HCT116 (cell line): ENCODE results near the gene IFI35. TPM values are rescaled to one million over a fixed set of nuclear protein-coding genes. Genes with fewer than 3 reads are reported as not detected.

Source experiments
- ATAC-seq: fragments of 200-7000 bp; cut with Tn5 transposase; 2 replicates; pipeline ENCODE4 v1.9.1; 2020; ENCODE audit warnings: mild to moderate bottlenecking, moderate library complexity
- BruUV-seq: library from RNA; stranded (reverse); fragments of 400-500 nt; replicated peaks from 2 replicates; lab custom pipeline; 2021; lab: Mats Ljungman, UMichigan
- CTCF ChIA-PET: fragments of 300-600 bp; sonication (Branson Sonifier 250); formaldehyde crosslinking; loops from one replicate; lab custom pipeline; 2021; ENCODE audit warnings: antibody characterized with exemption; lab: Charles Lee
- POLR2A ChIA-PET: fragments of 300-600, 350-600 bp; sonication (Branson Sonifier 250); formaldehyde crosslinking; loops from one replicate; lab custom pipeline; 2021; ENCODE audit warnings: antibody characterized with exemption; lab: Charles Lee
- RAD21 ChIA-PET, 2 experiments: fragments of 300-600 bp; sonication (Branson Sonifier 250); formaldehyde crosslinking; loops; one replicate each; lab custom pipeline; 2023; ENCODE audit warnings: low total read pairs in 2 of 2; ENCODE audit not compliant: uncharacterized antibody in 2 of 2, unreplicated experiment in 2 of 2, low non-redundant PET in 1 of 2; lab: Charles Lee
- DNase-seq: peaks from one replicate; pipeline ENCODE4 v3.0.0-alpha.2; 2010; ENCODE audit warnings: low read depth, low spot score
- H2AFZ ChIP-seq: fragments of 200-600 bp; shearing (Covaris generic), sonication (generic); 2 replicates; pipeline ENCODE4 v1.6.1; 2017; ENCODE audit warnings: low read depth, mixed run types, mixed read lengths, antibody characterized with exemption, low read length; ENCODE audit not compliant: poor library complexity, severe bottlenecking
- H3K27ac ChIP-seq: 2 replicates; pipeline ENCODE4 v1.5.1; 2012; ENCODE audit warnings: low read depth, low read length
- H3K27me3 ChIP-seq: fragments of 200-600 bp; sonication (generic); 2 replicates; pipeline ENCODE4 v1.6.1; 2016; ENCODE audit warnings: mixed run types, low read length, mixed read lengths; ENCODE audit not compliant: insufficient read depth
- H3K36me3 ChIP-seq, 2 experiments: fragments of 200-500 bp in 1 of 2; fragments of 200-600 bp in 1 of 2; sonication (Bioruptor generic) in 1 of 2; sonication (generic) in 1 of 2; 2 replicates each; pipeline versions ENCODE4 v1.5.1 to v1.6.1; 2014 to 2016; ENCODE audit warnings: low read length in 2 of 2, inconsistent platforms in 1 of 2, mixed read lengths in 1 of 2, mixed run types in 1 of 2; ENCODE audit not compliant: insufficient read depth in 2 of 2, control insufficient read depth in 1 of 2
- H3K4me1 ChIP-seq, 2 experiments: fragments of 200-600 bp in 1 of 2; sonication (generic) in 1 of 2; 2 replicates each; pipeline versions ENCODE4 v1.5.1 to v1.6.1; 2012 to 2017; ENCODE audit warnings: low read length in 2 of 2, inconsistent platforms in 1 of 2, mild to moderate bottlenecking in 1 of 2, mixed read lengths in 1 of 2, mixed run types in 1 of 2, moderate library complexity in 1 of 2; ENCODE audit not compliant: insufficient read depth in 2 of 2, control insufficient read depth in 1 of 2
- H3K4me2 ChIP-seq: fragments of 200-600 bp; sonication (generic); 2 replicates; pipeline ENCODE4 v1.6.1; 2017; ENCODE audit warnings: mixed run types, low read length, mixed read lengths
- H3K4me3 ChIP-seq, 2 experiments: fragments of 200-600 bp in 1 of 2; sonication (generic) in 1 of 2; replicated peaks in 1 of 2; 2 replicates each; pipeline ENCODE4 v1.5.1; 2011 to 2016; ENCODE audit warnings: low read length in 2 of 2, control low read depth in 1 of 2, low read depth in 1 of 2, mild to moderate bottlenecking in 1 of 2, mixed read lengths in 1 of 2, mixed run types in 1 of 2
- H3K79me2 ChIP-seq: fragments of 200-600 bp; sonication (generic); 2 replicates; pipeline ENCODE4 v1.6.1; 2017; ENCODE audit warnings: mild to moderate bottlenecking, mixed run types, low read length, moderate library complexity, mixed read lengths; ENCODE audit not compliant: insufficient read depth
- H3K9ac ChIP-seq: fragments of 200-600 bp; sonication (generic); 2 replicates; pipeline ENCODE4 v1.6.1; 2016; ENCODE audit warnings: low read length, mixed read lengths
- H3K9me2 ChIP-seq: fragments of 200-600 bp; sonication (generic), shearing (Covaris generic); 2 replicates; pipeline ENCODE4 v1.6.1; 2017; ENCODE audit warnings: mixed run types, mild to moderate bottlenecking, moderate library complexity; ENCODE audit not compliant: insufficient read depth
- H3K9me3 ChIP-seq, 2 experiments: fragments of 200-500 bp in 1 of 2; fragments of 200-600 bp in 1 of 2; sonication (Bioruptor generic) in 1 of 2; sonication (generic) in 1 of 2; 2 replicates each; pipeline ENCODE4 v1.6.1; 2014 to 2017; ENCODE audit warnings: low read length in 2 of 2, mixed read lengths in 2 of 2, inconsistent platforms in 1 of 2, low read depth in 1 of 2, mild to moderate bottlenecking in 1 of 2, mixed run types in 1 of 2, moderate library complexity in 1 of 2; ENCODE audit not compliant: control insufficient read depth in 1 of 2, insufficient read depth in 1 of 2
- H4K20me1 ChIP-seq: fragments of 200-600 bp; sonication (generic), shearing (Covaris generic); 2 replicates; pipeline ENCODE4 v1.6.1; 2017; ENCODE audit warnings: mixed run types, mild to moderate bottlenecking, moderate library complexity; ENCODE audit not compliant: insufficient read depth
- ATF3 ChIP-seq: IDR thresholded peaks from 2 replicates; pipeline ENCODE4 v1.6.1; 2012
- CBX3 ChIP-seq: IDR thresholded peaks from 2 replicates; pipeline ENCODE4 v1.6.1; 2012; ENCODE audit warnings: low read depth
- EGR1 ChIP-seq: IDR thresholded peaks from 2 replicates; pipeline ENCODE4 v1.6.1; 2012; ENCODE audit warnings: low read depth
- EZH2 ChIP-seq: fragments of 200-600 bp; sonication (generic); IDR thresholded peaks from 2 replicates; pipeline ENCODE4 v1.6.1; 2017; ENCODE audit warnings: antibody characterized with exemption, mixed run types
- EZH2phosphoT487 ChIP-seq: fragments of 200-600 bp; IDR thresholded peaks from 2 replicates; pipeline ENCODE4 v1.6.1; 2018; ENCODE audit warnings: antibody characterized with exemption, borderline replicate concordance
- FOSL1 ChIP-seq: IDR thresholded peaks from 2 replicates; pipeline ENCODE4 v1.6.1; 2012; ENCODE audit warnings: low read depth
- POLR2A ChIP-seq: IDR thresholded peaks from 2 replicates; pipeline ENCODE4 v1.7.0; 2011; ENCODE audit warnings: borderline replicate concordance; ENCODE audit not compliant: insufficient read depth, insufficient read length; ENCODE audit errors: extremely low read depth
- RAD21 ChIP-seq: IDR thresholded peaks from 2 replicates; pipeline ENCODE4 v1.6.1; 2012; ENCODE audit warnings: low read depth, mild to moderate bottlenecking
- SRF ChIP-seq: IDR thresholded peaks from 2 replicates; pipeline ENCODE4 v1.6.1; 2012; ENCODE audit warnings: low read depth
- YY1 ChIP-seq: IDR thresholded peaks from 2 replicates; pipeline ENCODE4 v1.6.1; 2011; ENCODE audit warnings: low read length, low read depth, moderate library complexity, mild to moderate bottlenecking; ENCODE audit not compliant: insufficient replicate concordance; ENCODE audit errors: extremely low read depth
- ZFX ChIP-seq: fragments of 450-650 bp; IDR thresholded peaks from 2 replicates; pipeline ENCODE4 v1.6.1; 2017
- ZNF274 ChIP-seq: fragments of 200-500 bp; sonication (Bioruptor generic); IDR thresholded peaks from 2 replicates; pipeline ENCODE4 v1.6.1; 2014; ENCODE audit warnings: mild to moderate bottlenecking, low read depth, low read length, inconsistent platforms
- intact Hi-C: fragments of 100-400 bp; cut with micrococcal nuclease; formaldehyde crosslinking; loops from 2 replicates; pipeline ENCODE4 v1.10.0; 2022
- total RNA-seq: library from RNA; stranded (reverse); gene quantifications from one replicate; pipeline ENCODE4 v1.2.1, GENCODE V29; 2021; ENCODE audit not compliant: unreplicated experiment
- TF ChIP-seq, protein P1 (sequence below): IDR thresholded peaks from 2 replicates; pipeline ENCODE4 v1.6.1; 2011; ENCODE audit warnings: mild to moderate bottlenecking, low read length, moderate library complexity; ENCODE audit not compliant: insufficient replicate concordance; ENCODE audit errors: extremely low read depth
- TF ChIP-seq, protein P2 (sequence below): IDR thresholded peaks from 2 replicates; pipeline ENCODE4 v1.6.1; 2012
- TF ChIP-seq, protein P3 (sequence below): IDR thresholded peaks from 2 replicates; pipeline ENCODE4 v1.6.1; 2012; ENCODE audit warnings: low read depth
- TF ChIP-seq, protein P4 (sequence below), 3 experiments: fragments of 200-600 bp in 1 of 3; sonication (generic) in 1 of 3; IDR thresholded peaks in 2 of 3; conservative IDR thresholded peaks in 1 of 3; 2 replicates each; pipeline ENCODE4 v1.5.1; 2012 to 2017; ENCODE audit warnings: low read depth in 2 of 3, low read length in 2 of 3, antibody characterized with exemption in 1 of 3, borderline replicate concordance in 1 of 3, control low read depth in 1 of 3, mild to moderate bottlenecking in 1 of 3, mixed read lengths in 1 of 3, mixed run types in 1 of 3, moderate library complexity in 1 of 3; ENCODE audit not compliant: insufficient read depth in 1 of 3

Gene IFI35
- total RNA-seq, 1 experiment from 2014 or later = 14.8 TPM

- H3K27me3 ChIP-seq = no peaks in the 10 kb centered on the region
- no peaks in the 10 kb centered on the region for H3K9me3 ChIP-seq
- H3K9ac ChIP-seq = no peak overlapping the region
- DNase-seq (no peak), ATAC-seq (no peak)
- H3K4me1 ChIP-seq = no peaks in the 10 kb centered on the region
- RAD21 ChIA-PET = no interaction called here
- BruUV-seq = no TSS peak
- CTCF ChIA-PET = no interaction called here
- peaks cover 2 to 5% of the 10 kb centered on the region in 2 experiments; a peak in 3 of 4 replicates for H3K36me3 ChIP-seq
- no peaks in the 10 kb centered on the region for H4K20me1 ChIP-seq
- no peak overlapping the region for H3K4me2 ChIP-seq
- TF ChIP-seq EZH2 (no peak), ZNF274 (no peak), FOSL1 (no peak), YY1 (no peak), EGR1 (no peak), RAD21 (no peak), EZH2phosphoT487 (no peak), POLR2A (no peak), ATF3 (no peak), SRF (no peak), CBX3 (no peak), ZFX (no peak)
- TF ChIP-seq, protein P1, sequence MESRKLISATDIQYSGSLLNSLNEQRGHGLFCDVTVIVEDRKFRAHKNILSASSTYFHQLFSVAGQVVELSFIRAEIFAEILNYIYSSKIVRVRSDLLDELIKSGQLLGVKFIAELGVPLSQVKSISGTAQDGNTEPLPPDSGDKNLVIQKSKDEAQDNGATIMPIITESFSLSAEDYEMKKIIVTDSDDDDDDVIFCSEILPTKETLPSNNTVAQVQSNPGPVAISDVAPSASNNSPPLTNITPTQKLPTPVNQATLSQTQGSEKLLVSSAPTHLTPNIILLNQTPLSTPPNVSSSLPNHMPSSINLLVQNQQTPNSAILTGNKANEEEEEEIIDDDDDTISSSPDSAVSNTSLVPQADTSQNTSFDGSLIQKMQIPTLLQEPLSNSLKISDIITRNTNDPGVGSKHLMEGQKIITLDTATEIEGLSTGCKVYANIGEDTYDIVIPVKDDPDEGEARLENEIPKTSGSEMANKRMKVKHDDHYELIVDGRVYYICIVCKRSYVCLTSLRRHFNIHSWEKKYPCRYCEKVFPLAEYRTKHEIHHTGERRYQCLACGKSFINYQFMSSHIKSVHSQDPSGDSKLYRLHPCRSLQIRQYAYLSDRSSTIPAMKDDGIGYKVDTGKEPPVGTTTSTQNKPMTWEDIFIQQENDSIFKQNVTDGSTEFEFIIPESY = no peak
- TF ChIP-seq, protein P2, sequence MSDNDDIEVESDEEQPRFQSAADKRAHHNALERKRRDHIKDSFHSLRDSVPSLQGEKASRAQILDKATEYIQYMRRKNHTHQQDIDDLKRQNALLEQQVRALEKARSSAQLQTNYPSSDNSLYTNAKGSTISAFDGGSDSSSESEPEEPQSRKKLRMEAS = no peak
- TF ChIP-seq, protein P3, sequence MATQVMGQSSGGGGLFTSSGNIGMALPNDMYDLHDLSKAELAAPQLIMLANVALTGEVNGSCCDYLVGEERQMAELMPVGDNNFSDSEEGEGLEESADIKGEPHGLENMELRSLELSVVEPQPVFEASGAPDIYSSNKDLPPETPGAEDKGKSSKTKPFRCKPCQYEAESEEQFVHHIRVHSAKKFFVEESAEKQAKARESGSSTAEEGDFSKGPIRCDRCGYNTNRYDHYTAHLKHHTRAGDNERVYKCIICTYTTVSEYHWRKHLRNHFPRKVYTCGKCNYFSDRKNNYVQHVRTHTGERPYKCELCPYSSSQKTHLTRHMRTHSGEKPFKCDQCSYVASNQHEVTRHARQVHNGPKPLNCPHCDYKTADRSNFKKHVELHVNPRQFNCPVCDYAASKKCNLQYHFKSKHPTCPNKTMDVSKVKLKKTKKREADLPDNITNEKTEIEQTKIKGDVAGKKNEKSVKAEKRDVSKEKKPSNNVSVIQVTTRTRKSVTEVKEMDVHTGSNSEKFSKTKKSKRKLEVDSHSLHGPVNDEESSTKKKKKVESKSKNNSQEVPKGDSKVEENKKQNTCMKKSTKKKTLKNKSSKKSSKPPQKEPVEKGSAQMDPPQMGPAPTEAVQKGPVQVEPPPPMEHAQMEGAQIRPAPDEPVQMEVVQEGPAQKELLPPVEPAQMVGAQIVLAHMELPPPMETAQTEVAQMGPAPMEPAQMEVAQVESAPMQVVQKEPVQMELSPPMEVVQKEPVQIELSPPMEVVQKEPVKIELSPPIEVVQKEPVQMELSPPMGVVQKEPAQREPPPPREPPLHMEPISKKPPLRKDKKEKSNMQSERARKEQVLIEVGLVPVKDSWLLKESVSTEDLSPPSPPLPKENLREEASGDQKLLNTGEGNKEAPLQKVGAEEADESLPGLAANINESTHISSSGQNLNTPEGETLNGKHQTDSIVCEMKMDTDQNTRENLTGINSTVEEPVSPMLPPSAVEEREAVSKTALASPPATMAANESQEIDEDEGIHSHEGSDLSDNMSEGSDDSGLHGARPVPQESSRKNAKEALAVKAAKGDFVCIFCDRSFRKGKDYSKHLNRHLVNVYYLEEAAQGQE = no peak
- TF ChIP-seq, protein P4, sequence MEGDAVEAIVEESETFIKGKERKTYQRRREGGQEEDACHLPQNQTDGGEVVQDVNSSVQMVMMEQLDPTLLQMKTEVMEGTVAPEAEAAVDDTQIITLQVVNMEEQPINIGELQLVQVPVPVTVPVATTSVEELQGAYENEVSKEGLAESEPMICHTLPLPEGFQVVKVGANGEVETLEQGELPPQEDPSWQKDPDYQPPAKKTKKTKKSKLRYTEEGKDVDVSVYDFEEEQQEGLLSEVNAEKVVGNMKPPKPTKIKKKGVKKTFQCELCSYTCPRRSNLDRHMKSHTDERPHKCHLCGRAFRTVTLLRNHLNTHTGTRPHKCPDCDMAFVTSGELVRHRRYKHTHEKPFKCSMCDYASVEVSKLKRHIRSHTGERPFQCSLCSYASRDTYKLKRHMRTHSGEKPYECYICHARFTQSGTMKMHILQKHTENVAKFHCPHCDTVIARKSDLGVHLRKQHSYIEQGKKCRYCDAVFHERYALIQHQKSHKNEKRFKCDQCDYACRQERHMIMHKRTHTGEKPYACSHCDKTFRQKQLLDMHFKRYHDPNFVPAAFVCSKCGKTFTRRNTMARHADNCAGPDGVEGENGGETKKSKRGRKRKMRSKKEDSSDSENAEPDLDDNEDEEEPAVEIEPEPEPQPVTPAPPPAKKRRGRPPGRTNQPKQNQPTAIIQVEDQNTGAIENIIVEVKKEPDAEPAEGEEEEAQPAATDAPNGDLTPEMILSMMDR (IDR thresholded peaks at IDR 0.05 in 2 of 3, conservative IDR thresholded peaks at IDR 0.05 in 1 of 3; ENCODE audit: borderline replicate concordance in 1 of 3, insufficient read depth in 1 of 3, low read depth in 2 of 3, low read length in 2 of 3) = no peak
- POLR2A ChIA-PET = no interaction called here
- no peaks in the 10 kb centered on the region for H3K79me2 ChIP-seq
- intact Hi-C loops = no loop called here
- no peaks in the 10 kb centered on the region for H3K9me2 ChIP-seq
- H3K27ac ChIP-seq = no peak overlapping the region
- H2AFZ ChIP-seq = no peak overlapping the region
- no peak overlapping the region for H3K4me3 ChIP-seq
These were observed 34.1 kb downstream of the IFI35 start for GRCh38 chr17:43040655-43041054.
